ENCODE data around the gene CA4.

The CA4 gene

DNA sequence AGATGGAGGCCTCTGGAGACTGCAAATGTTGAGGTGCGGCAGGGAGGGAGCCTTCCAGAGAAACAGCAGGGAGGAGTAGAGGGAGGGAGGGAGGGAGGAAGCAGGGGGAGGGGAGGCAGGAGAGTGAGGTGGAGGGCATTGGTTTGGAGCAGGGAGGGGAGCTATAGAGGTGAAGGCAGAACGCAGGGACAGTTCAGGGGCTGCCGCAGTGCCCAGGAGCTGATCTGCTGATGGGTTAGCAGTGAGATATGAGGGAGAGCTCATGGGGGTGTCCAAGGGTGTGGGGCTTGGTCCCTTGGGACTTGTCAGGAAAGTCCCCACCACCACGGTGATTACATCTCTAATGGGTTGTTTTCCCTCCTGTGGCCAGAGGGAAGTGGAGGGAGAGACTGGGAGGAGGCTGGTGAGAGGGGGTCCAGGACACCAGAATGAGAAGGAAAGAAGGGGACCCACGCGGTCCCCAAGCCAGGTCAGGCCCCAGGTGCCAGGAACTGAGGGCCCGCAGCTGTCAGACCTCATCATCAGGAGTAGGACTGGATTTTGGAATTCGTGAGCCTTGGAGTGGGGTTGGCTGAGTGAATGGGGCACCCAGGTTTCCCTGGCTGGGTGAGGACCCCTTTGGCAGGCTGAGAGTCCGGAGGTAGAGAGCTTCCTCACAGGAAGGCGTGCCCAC is 11.2 kb downstream of the CA4 start:
- no peak for TF ChIP-seq CEBPB (IDR thresholded peaks at IDR 0.05)
- no peak for TF ChIP-seq ZBTB7A (IDR thresholded peaks at IDR 0.05; ENCODE audit: low read depth)
- TF ChIP-seq, protein P1, sequence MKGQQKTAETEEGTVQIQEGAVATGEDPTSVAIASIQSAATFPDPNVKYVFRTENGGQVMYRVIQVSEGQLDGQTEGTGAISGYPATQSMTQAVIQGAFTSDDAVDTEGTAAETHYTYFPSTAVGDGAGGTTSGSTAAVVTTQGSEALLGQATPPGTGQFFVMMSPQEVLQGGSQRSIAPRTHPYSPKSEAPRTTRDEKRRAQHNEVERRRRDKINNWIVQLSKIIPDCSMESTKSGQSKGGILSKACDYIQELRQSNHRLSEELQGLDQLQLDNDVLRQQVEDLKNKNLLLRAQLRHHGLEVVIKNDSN (IDR thresholded peaks at IDR 0.05): no peak
- no peak for TF ChIP-seq EGR1 (IDR thresholded peaks at IDR 0.05)
- TF ChIP-seq TEAD4 (IDR thresholded peaks at IDR 0.05): no peak
- TF ChIP-seq TCF12 (IDR thresholded peaks at IDR 0.05; ENCODE audit: low read depth): no peak
- no peak for TF ChIP-seq FOXM1 (IDR thresholded peaks at IDR 0.05; ENCODE audit: borderline replicate concordance, low read depth)
- TF ChIP-seq, protein P2, sequence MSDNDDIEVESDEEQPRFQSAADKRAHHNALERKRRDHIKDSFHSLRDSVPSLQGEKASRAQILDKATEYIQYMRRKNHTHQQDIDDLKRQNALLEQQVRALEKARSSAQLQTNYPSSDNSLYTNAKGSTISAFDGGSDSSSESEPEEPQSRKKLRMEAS (IDR thresholded peaks at IDR 0.05): no peak
- no peak for TF ChIP-seq NFIC (IDR thresholded peaks at IDR 0.05)
- no peak for TF ChIP-seq TAF1 (IDR thresholded peaks at IDR 0.05; ENCODE audit: low read depth)
- no peak for TF ChIP-seq RAD21 (IDR thresholded peaks at IDR 0.05; ENCODE audit: low read depth)
- no peak for TF ChIP-seq CREB1 (IDR thresholded peaks at IDR 0.05; ENCODE audit: low read depth)
- TF ChIP-seq, protein P3, sequence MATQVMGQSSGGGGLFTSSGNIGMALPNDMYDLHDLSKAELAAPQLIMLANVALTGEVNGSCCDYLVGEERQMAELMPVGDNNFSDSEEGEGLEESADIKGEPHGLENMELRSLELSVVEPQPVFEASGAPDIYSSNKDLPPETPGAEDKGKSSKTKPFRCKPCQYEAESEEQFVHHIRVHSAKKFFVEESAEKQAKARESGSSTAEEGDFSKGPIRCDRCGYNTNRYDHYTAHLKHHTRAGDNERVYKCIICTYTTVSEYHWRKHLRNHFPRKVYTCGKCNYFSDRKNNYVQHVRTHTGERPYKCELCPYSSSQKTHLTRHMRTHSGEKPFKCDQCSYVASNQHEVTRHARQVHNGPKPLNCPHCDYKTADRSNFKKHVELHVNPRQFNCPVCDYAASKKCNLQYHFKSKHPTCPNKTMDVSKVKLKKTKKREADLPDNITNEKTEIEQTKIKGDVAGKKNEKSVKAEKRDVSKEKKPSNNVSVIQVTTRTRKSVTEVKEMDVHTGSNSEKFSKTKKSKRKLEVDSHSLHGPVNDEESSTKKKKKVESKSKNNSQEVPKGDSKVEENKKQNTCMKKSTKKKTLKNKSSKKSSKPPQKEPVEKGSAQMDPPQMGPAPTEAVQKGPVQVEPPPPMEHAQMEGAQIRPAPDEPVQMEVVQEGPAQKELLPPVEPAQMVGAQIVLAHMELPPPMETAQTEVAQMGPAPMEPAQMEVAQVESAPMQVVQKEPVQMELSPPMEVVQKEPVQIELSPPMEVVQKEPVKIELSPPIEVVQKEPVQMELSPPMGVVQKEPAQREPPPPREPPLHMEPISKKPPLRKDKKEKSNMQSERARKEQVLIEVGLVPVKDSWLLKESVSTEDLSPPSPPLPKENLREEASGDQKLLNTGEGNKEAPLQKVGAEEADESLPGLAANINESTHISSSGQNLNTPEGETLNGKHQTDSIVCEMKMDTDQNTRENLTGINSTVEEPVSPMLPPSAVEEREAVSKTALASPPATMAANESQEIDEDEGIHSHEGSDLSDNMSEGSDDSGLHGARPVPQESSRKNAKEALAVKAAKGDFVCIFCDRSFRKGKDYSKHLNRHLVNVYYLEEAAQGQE (IDR thresholded peaks at IDR 0.05; ENCODE audit: low read depth): no peak
- TF ChIP-seq YY1 (IDR thresholded peaks at IDR 0.05; ENCODE audit: low read depth): no peak
- no peak for TF ChIP-seq EP300 (IDR thresholded peaks at IDR 0.05; ENCODE audit: borderline replicate concordance)

DNA sequence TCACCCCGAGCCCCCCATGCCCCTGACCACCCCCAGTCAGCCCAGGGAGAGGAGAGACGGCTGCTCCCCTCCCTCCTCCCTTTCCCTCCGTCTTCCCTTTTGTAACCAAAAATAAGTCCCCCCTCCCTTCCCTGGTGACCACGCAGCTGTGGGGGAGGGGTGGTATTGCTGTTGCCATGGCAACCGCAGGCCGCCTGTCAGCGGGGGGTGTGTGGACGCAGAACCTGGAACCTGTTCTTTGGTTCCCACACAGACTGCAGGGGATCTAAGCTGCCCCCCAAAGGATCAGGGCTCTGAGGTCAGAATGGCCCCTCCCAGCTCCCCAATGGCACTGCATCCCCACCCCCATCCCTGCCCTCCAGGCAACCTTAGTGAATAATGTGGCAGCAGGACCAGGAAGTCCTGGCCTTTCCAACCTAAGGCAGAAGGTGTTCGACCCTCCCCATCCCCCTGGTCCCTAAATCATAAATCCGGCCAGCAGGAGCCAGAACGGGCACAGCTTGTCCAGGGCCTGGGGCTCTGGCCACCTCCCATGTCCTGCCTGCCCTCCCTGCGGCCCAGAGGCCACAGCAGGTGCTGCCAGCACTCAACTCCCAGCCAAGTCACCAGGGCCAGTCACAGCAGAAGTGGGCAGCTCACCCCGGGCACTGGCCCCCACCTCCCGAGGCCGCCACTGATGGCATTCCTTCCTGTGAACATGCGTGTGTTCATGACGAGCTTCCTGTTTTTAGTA is 12.0 kb downstream of the CA4 start:
- TF ChIP-seq, protein P3 (IDR thresholded peaks at IDR 0.05; ENCODE audit: low read depth): no peak
- TF ChIP-seq, protein P1 (IDR thresholded peaks at IDR 0.05): no peak
- no peak for TF ChIP-seq FOXM1 (IDR thresholded peaks at IDR 0.05; ENCODE audit: borderline replicate concordance, low read depth)
- TF ChIP-seq ZBTB7A (IDR thresholded peaks at IDR 0.05; ENCODE audit: low read depth): no peak
- no peak for TF ChIP-seq RAD21 (IDR thresholded peaks at IDR 0.05; ENCODE audit: low read depth)
- no peak for TF ChIP-seq YY1 (IDR thresholded peaks at IDR 0.05; ENCODE audit: low read depth)
- TF ChIP-seq EP300 (IDR thresholded peaks at IDR 0.05; ENCODE audit: borderline replicate concordance): no peak
- no peak for TF ChIP-seq TEAD4 (IDR thresholded peaks at IDR 0.05)

DNA sequence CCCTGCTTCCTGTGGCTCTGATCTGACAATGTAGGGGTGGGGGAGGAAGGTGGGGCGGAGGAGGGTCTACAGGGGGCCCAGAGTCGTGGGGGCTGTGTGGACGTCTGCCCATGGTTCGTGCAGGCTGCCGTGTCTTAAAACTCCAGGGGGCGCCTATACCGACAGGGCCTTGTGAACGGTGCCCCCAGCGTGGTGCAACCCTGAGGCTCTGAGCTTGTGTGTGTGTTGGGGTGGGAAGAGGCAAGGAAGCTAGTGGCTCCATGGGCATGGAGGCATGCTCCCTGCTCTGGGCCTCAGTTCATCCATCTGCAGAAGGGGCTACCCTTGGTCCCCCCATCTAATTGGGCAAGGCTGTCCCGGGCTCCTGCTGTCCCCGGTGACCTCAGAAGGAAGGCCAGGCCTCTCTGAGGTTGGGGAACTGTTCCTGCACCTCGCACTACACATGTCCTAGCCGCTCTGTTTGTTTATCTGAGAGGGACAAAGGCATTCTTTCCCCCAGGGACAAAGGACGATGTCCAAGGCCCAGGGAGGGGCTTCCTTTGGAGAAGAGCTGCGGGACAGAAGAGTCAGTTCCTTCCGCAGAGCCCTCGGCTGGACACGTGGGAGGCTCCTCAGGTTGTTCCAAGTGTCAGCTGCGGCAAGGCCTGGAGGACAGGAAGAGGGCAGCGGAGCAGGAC is 13.5 kb downstream of the CA4 start:
- TF ChIP-seq EP300 (IDR thresholded peaks at IDR 0.05; ENCODE audit: borderline replicate concordance) (no peak), TCF12 (IDR thresholded peaks at IDR 0.05; ENCODE audit: low read depth) (no peak), EGR1 (IDR thresholded peaks at IDR 0.05) (no peak), CREB1 (IDR thresholded peaks at IDR 0.05; ENCODE audit: low read depth) (no peak), YY1 (IDR thresholded peaks at IDR 0.05; ENCODE audit: low read depth) (no peak), TEAD4 (IDR thresholded peaks at IDR 0.05) (no peak), ZBTB7A (IDR thresholded peaks at IDR 0.05; ENCODE audit: low read depth) (no peak), FOXM1 (IDR thresholded peaks at IDR 0.05; ENCODE audit: borderline replicate concordance, low read depth) (no peak), NFIC (IDR thresholded peaks at IDR 0.05) (no peak), TAF1 (IDR thresholded peaks at IDR 0.05; ENCODE audit: low read depth) (no peak), CEBPB (IDR thresholded peaks at IDR 0.05) (no peak), RAD21 (IDR thresholded peaks at IDR 0.05; ENCODE audit: low read depth) (no peak)
- TF ChIP-seq, protein P1 (IDR thresholded peaks at IDR 0.05): no peak
- TF ChIP-seq, protein P3 (IDR thresholded peaks at IDR 0.05; ENCODE audit: low read depth): no peak
- TF ChIP-seq, protein P2 (IDR thresholded peaks at IDR 0.05): no peak

All from Ishikawa (cell line).